Choroid plexus epithelial cell (primary cell): ENCODE results near the gene ACRV1.

ENCODE experiments used
- DNase-seq: peaks from one replicate; pipeline ENCODE4 v3.0.0-alpha.2; 2010; ENCODE audit warnings: low read depth
- H3K4me3 ChIP-seq: 2 replicates; pipeline ENCODE4 v1.5.1; 2011; ENCODE audit warnings: low read depth, mild to moderate bottlenecking, control low read depth, low read length, moderate library complexity
- CTCF ChIP-seq: conservative IDR thresholded peaks from 2 replicates; pipeline ENCODE4 v1.5.1; 2011; ENCODE audit warnings: low read depth, mild to moderate bottlenecking, control low read depth, inconsistent platforms, low read length, moderate library complexity

The ACRV1 gene

DNA sequence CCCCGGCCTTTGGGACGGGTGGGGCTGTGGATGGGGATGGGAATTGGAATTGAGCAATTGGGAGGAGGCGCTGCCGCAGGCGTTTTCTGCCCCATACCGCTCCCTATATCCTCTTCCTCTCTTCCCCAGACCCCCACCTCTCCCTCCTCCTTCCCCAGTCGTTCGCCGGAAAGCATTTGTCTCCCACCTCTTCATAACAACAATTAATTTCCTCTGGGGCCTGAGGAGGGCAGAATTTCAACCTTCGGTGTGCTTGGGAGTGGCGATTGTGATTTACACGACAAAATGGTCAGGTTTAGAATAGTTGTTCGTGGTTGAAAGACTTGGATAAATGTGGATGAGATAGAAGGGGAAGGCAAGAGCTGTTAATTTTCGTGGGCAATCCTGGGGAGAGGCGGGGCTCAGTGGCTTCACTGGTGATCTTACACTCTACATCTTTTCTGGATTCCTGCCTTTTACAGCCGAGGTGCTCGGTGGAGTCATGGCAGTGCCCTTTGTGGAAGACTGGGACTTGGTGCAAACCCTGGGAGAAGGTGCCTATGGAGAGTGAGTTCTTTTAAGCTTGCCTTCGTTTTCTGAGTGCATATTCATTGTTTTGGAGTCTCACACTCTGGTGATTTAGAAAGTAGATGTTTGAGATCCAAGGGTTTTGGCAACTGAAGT is 54.2 kb downstream of the ACRV1 start:
- peak; percentile 54 for TF ChIP-seq CTCF
- DNase-seq = peak; percentile 65
- peak overlapping the region; percentile 85 for H3K4me3 ChIP-seq

DNA sequence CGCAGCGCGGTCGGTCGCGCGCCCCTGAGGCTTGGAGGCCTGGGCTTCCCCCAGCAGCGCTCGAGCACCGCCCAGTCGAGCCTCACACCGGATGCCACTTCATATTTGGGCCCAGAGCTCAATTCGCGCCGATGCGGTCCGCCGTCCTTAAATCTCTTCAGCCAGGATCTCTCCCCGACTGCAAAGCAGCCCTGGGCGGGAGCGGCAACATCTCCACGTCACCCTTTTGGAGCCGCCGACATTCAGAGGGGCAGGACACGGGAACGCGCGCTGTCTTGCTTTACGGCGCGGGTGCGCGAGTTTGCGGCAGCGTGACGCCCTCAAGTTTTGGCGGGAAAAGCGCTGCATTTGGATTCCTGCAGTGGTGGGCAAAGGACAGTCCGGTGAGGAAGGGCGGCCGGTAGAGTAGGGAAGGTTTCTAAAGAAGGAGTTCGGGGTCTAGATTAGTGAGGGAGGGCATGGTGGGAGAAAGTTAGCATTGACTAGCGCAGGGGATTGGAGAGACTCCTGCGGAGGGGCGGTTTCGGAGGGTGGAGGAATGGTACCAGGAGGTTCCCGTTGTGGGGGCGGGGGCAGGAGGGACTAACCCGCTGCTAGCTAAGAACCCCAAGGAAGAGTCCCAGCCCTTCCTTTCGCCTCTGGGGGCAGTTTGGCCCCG is 54.9 kb downstream of the ACRV1 start:
- TF ChIP-seq CTCF = no peak
- peak; percentile 91 for DNase-seq
- peak overlapping the region; percentile 85 for H3K4me3 ChIP-seq

- no peak for TF ChIP-seq CTCF
- peak overlapping the region; percentile 85 for H3K4me3 ChIP-seq
- DNase-seq = no peak
Measured at GRCh38 chr11:125625225-125625629, 55.4 kb downstream of the ACRV1 start.

DNA sequence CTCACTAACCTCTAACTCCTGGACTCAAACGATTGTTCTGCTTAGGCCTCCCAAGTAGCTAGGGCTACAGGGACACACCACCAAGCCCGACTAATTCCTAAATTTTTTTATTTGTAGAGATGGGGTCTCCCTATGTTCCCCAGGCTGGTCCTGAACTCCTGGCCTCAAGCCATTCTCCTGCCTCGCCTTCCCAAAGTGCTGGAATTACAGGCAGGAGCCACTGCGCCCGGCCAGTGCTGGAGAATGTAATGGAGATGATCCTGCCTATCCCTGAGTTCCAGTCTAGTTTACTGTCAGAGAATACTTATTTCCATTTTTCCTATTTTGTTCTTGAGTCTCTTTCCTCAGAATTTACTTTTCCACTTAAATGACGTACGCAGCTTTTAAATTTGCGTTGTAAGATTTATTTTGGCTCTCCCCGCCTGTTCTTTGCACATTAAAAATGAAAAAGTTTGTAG is 55.9 kb downstream of the ACRV1 start, which contains the start of gene CHEK1:
TSS of gene CHEK1 (plus strand) at position 408 of the 458 bp plus-strand sequence. CDS start 1,606 bp downstream, outside the sequence.
- no peak for DNase-seq
- H3K4me3 ChIP-seq = peak within 1 kb of the TSS; percentile 85
- no peak for TF ChIP-seq CTCF

DNA sequence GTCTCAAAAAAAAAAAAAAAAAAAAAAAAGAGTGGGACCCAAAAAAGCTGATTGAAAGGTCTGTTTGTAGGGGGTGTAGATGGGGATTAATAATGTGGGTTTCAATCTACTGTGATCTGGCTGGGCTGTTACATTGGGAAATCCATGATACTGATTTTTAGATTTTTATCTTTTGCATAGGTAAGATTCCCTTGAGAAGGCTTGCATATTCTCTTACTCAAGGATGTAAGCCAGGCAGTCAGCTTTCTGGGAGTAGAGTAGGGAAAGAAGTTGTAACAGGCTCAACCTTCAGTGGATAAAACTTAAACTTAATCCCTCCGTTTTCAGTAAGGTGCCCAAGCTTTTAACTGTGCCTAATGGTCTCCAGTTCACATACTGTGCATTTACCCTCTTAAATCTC is 57.6 kb downstream of the ACRV1 start:
- H3K4me3 ChIP-seq = no peak overlapping the region
- no peak for TF ChIP-seq CTCF
- DNase-seq = no peak

- H3K4me3 ChIP-seq = no peak overlapping the region
- DNase-seq = peak; percentile 52
- no peak for TF ChIP-seq CTCF
Measured at GRCh38 chr11:125621995-125622394, 58.7 kb downstream of the ACRV1 start.
